Measurements from ENCODE around the gene LELP1. TPM values are rescaled to one million over a fixed set of nuclear protein-coding genes. Genes with fewer than 3 reads are reported as not detected.
"Not testable (repeated sequence)": the region's sequence is repeated elsewhere in the genome, so short reads cannot be mapped to it uniquely, and the experiment has no call there.

Gene LELP1
- total RNA-seq, 4 donors from 2014 or later, result not detected

DNA sequence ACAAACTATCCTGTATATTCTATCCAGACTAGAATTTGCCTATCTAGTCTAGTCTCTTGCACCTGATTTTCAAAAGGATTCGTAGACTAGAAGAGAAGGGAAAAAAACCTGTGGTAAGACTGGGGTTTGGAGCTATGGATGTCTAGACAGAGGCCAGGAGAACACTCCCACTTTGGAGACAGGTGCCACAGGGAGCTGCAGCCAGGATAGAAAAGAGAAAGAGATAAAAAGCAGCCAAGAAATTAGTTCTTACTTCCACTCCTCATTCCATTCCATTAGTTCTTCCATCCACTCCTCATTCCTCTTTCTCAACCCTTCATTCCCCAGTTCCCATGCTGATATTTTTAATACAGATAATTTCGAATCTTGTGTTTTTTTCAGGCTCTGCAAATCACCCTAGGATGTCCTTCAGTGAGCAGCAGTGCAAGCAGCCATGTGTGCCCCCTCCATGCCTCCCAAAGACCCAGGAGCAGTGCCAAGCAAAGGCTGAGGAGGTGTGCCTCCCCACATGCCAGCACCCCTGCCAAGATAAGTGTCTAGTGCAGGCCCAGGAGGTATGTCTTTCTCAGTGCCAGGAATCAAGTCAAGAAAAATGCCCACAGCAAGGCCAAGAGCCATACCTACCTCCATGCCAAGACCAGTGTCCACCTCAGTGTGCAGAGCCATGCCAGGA is 14.7 kb downstream of the LELP1 start:
- no peak for DNase-seq
- H3K36me3 ChIP-seq, result no peaks in the 10 kb centered on the region
- no peaks in the 10 kb centered on the region for H3K9me3 ChIP-seq
- H3K27ac ChIP-seq, result no peak overlapping the region
- H3K4me1 ChIP-seq, result no peaks in the 10 kb centered on the region
- H3K27me3 ChIP-seq, result no peaks in the 10 kb centered on the region
- intact Hi-C loops (cut with DNase I; ENCODE audit: low total_unique reads), result no loop called here
- TF ChIP-seq CTCF (IDR thresholded peaks at IDR 0.05), result no peak
- no peak for TF ChIP-seq POLR2A (IDR thresholded peaks at IDR 0.05)
- H3K4me3 ChIP-seq, result no peak overlapping the region

GRCh38 chr1:153220606-153221303 is 17.5 kb downstream of the LELP1 start:
- DNase-seq, result no peak

GRCh38 chr1:153223040-153223891 is 20.0 kb downstream of the LELP1 start:
- H3K4me1 ChIP-seq; H3K4me3 ChIP-seq; H3K9me3 ChIP-seq; H3K36me3 ChIP-seq; intact Hi-C loops (cut with DNase I; ENCODE audit: low total_unique reads); H3K27me3 ChIP-seq; H3K27ac ChIP-seq: not testable (repeated sequence)
- TF ChIP-seq CTCF (IDR thresholded peaks at IDR 0.05), result peak in 3 of 4 experiments; percentile 34 to 43 (median 39)
- peak; percentile 26 to 45 for DNase-seq

More at GRCh38 chr1:153220606-153221303, 17.5 kb downstream of the LELP1 start:
- Histone ChIP-seq H3K4me3 (no peak overlapping the region), H3K9me3 (no peaks in the 10 kb centered on the region), H3K27ac (no peak overlapping the region), H3K27me3 (no peaks in the 10 kb centered on the region), H3K4me1 (no peaks in the 10 kb centered on the region), H3K36me3 (no peaks in the 10 kb centered on the region)
- intact Hi-C loops (cut with DNase I; ENCODE audit: low total_unique reads), result no loop called here
- TF ChIP-seq CTCF (IDR thresholded peaks at IDR 0.05) (no peak), POLR2A (IDR thresholded peaks at IDR 0.05) (no peak)

DNA sequence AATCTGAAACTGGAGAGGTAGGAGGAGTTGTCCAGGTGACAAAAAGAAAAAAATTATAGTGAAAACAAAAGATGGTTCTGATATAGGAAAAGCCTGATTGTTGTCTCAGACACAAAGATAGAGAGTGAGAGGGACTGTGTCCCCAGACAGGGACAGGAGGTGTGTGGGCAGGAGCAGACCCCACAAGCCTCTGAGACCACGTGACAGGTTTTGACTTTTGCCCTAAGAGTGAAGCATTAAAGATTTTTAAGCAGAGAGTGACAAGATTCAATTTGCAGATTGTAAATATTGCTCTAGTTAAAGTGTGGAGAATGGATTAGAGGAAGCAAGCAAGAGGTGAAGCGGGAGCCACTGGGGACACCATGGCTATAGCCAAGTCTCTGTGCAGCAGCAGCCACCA is 24.6 kb downstream of the LELP1 start:
- TF ChIP-seq CTCF (IDR thresholded peaks at IDR 0.05) (no peak), POLR2A (IDR thresholded peaks at IDR 0.05) (no peak)
- DNase-seq, result no peak
- intact Hi-C loops (cut with DNase I; ENCODE audit: low total_unique reads), result no loop called here
- H3K27me3 ChIP-seq, result peaks cover 0 to 5% of the 10 kb centered on the region in 2 donors
- H3K4me1 ChIP-seq, result no peaks in the 10 kb centered on the region
- H3K4me3 ChIP-seq, result no peak overlapping the region
- no peaks in the 10 kb centered on the region for H3K9me3 ChIP-seq
- no peaks in the 10 kb centered on the region for H3K36me3 ChIP-seq
- H3K27ac ChIP-seq, result no peak overlapping the region

Data from uterus (tissue), 4 donors.